H9 (cell line): ENCODE data around the gene KRR1. TPM values are rescaled to one million over a fixed set of nuclear protein-coding genes. Genes with fewer than 3 reads are reported as not detected.

ENCODE experiments used
- DNase-seq: peaks from one replicate; pipeline ENCODE4 v3.0.0-alpha.2; 2017
- H2AFZ ChIP-seq: one replicate; pipeline ENCODE4 v1.6.1; 2013; ENCODE audit warnings: mild to moderate bottlenecking, low read length, control low read depth, moderate library complexity
- H2AK5ac ChIP-seq: 2 replicates; pipeline ENCODE4 v1.6.1; 2013; ENCODE audit warnings: low read length, control low read depth, mixed read lengths; ENCODE audit not compliant: insufficient read length
- H2BK120ac ChIP-seq: one replicate; pipeline ENCODE4 v1.6.1; 2013; ENCODE audit warnings: low read depth, mild to moderate bottlenecking, low read length, control low read depth, inconsistent platforms; ENCODE audit not compliant: poor library complexity, severe bottlenecking
- H2BK12ac ChIP-seq: 2 replicates; pipeline ENCODE4 v1.6.1; 2013; ENCODE audit warnings: low read length, control low read depth, mixed read lengths, low read depth; ENCODE audit not compliant: insufficient read length
- H2BK15ac ChIP-seq: 2 replicates; pipeline ENCODE4 v1.6.1; 2013; ENCODE audit warnings: low read depth, low read length, control low read depth
- H2BK20ac ChIP-seq: one replicate; pipeline ENCODE4 v1.6.1; 2013; ENCODE audit warnings: low read depth, mild to moderate bottlenecking, low read length, control low read depth, inconsistent platforms; ENCODE audit not compliant: poor library complexity, severe bottlenecking
- H2BK5ac ChIP-seq: 2 replicates; pipeline ENCODE4 v1.6.1; 2013; ENCODE audit warnings: low read length, control low read depth, mixed read lengths; ENCODE audit not compliant: insufficient read length
- H3K14ac ChIP-seq: 2 replicates; pipeline ENCODE4 v1.6.1; 2013; ENCODE audit warnings: low read length, control low read depth; ENCODE audit not compliant: insufficient read depth
- H3K18ac ChIP-seq: 2 replicates; pipeline ENCODE4 v1.6.1; 2013; ENCODE audit warnings: low read depth, mild to moderate bottlenecking, mixed read lengths, low read length, control low read depth; ENCODE audit not compliant: insufficient read length
- H3K23ac ChIP-seq: 2 replicates; pipeline ENCODE4 v1.6.1; 2013; ENCODE audit warnings: low read length, control low read depth, mixed read lengths, low read depth; ENCODE audit not compliant: insufficient read length
- H3K23me2 ChIP-seq: 2 replicates; pipeline ENCODE4 v1.6.1; 2013; ENCODE audit warnings: low read depth, mild to moderate bottlenecking, mixed read lengths, low read length, control low read depth; ENCODE audit not compliant: insufficient read length, poor library complexity, severe bottlenecking
- H3K27ac ChIP-seq: 2 replicates; pipeline ENCODE4 v1.5.1; 2013; ENCODE audit warnings: low read length, control low read depth, mixed read lengths, low read depth; ENCODE audit not compliant: insufficient read length
- H3K27me3 ChIP-seq: 2 replicates; pipeline ENCODE4 v1.6.1; 2013; ENCODE audit warnings: low read length, control low read depth, inconsistent platforms; ENCODE audit not compliant: insufficient read depth
- H3K4ac ChIP-seq: 2 replicates; pipeline ENCODE4 v1.6.1; 2013; ENCODE audit warnings: low read depth, mild to moderate bottlenecking, control low read depth, inconsistent platforms, low read length, moderate library complexity
- H3K4me1 ChIP-seq: 2 replicates; pipeline ENCODE4 v1.6.1; 2013; ENCODE audit warnings: low read length, control low read depth, inconsistent platforms; ENCODE audit not compliant: insufficient read depth
- H3K4me2 ChIP-seq: 2 replicates; pipeline ENCODE4 v1.6.1; 2013; ENCODE audit warnings: low read length, control low read depth, mixed read lengths; ENCODE audit not compliant: insufficient read length, insufficient read depth
- H3K56ac ChIP-seq: 2 replicates; pipeline ENCODE4 v1.6.1; 2013; ENCODE audit warnings: low read depth, mild to moderate bottlenecking, mixed read lengths, low read length, control low read depth; ENCODE audit not compliant: insufficient read length
- H3K79me1 ChIP-seq: 2 replicates; pipeline ENCODE4 v1.6.1; 2013; ENCODE audit warnings: low read depth, mild to moderate bottlenecking, moderate library complexity, low read length, control low read depth, inconsistent platforms; ENCODE audit not compliant: insufficient read depth, poor library complexity, severe bottlenecking
- H3K79me2 ChIP-seq: 2 replicates; pipeline ENCODE4 v1.6.1; 2013; ENCODE audit warnings: low read length, control low read depth, inconsistent platforms; ENCODE audit not compliant: insufficient read depth
- H3K9ac ChIP-seq: 2 replicates; pipeline ENCODE4 v1.6.1; 2013; ENCODE audit warnings: low read length, control low read depth, mixed read lengths; ENCODE audit not compliant: insufficient read length; ENCODE audit errors: extremely low read depth
- H3K9me3 ChIP-seq: one replicate; pipeline ENCODE4 v1.6.1; 2013; ENCODE audit warnings: low read depth, low read length, inconsistent platforms; ENCODE audit not compliant: control insufficient read depth
- H3T11ph ChIP-seq: one replicate; pipeline ENCODE4 v1.6.1; 2013; ENCODE audit warnings: mild to moderate bottlenecking, low read length, control low read depth, inconsistent platforms
- H4K20me1 ChIP-seq: one replicate; pipeline ENCODE4 v1.6.1; 2013; ENCODE audit not compliant: control insufficient read depth, insufficient read length, insufficient read depth
- H4K5ac ChIP-seq: 2 replicates; pipeline ENCODE4 v1.6.1; 2013; ENCODE audit warnings: low read depth, mild to moderate bottlenecking, mixed read lengths, low read length, control low read depth; ENCODE audit not compliant: insufficient read length
- H4K8ac ChIP-seq: replicated peaks from 2 replicates; pipeline ENCODE4 v1.6.1; 2013; ENCODE audit warnings: low read length, control low read depth, mixed read lengths, low read depth; ENCODE audit not compliant: insufficient read length
- H4K91ac ChIP-seq: 2 replicates; pipeline ENCODE4 v1.6.1; 2013; ENCODE audit warnings: low read depth, mild to moderate bottlenecking, moderate library complexity, mixed read lengths, low read length, control low read depth; ENCODE audit not compliant: insufficient read length
- H3K27ac Mint-ChIP-seq, 3 experiments: 2 replicates in 2 of 3; 3 replicates in 1 of 3; pipeline ENCODE4 v1.8.0; 2020 to 2021; ENCODE audit warnings: mixed read lengths in 3 of 3, mild to moderate bottlenecking in 1 of 3, moderate library complexity in 1 of 3
- H3K27me3 Mint-ChIP-seq: 2 replicates; pipeline ENCODE4 v1.8.0; 2021; ENCODE audit warnings: low read depth, mild to moderate bottlenecking, moderate library complexity, mixed read lengths
- H3K36me3 Mint-ChIP-seq, 3 experiments: 2 replicates in 2 of 3; 3 replicates in 1 of 3; pipeline ENCODE4 v1.8.0; 2020 to 2021; ENCODE audit warnings: low read depth in 3 of 3, mixed read lengths in 3 of 3; ENCODE audit not compliant: insufficient read depth in 1 of 3
- H3K4me1 Mint-ChIP-seq, 2 experiments: 2 replicates each; pipeline ENCODE4 v1.8.0; 2020; ENCODE audit warnings: mixed read lengths in 2 of 2
- H3K4me3 Mint-ChIP-seq, 2 experiments: 2 replicates in 1 of 2; 3 replicates in 1 of 2; pipeline ENCODE4 v1.8.0; 2020 to 2021; ENCODE audit warnings: mild to moderate bottlenecking in 2 of 2, mixed read lengths in 2 of 2, moderate library complexity in 1 of 2
- H3K9me3 Mint-ChIP-seq, 2 experiments: 2 replicates in 1 of 2; 3 replicates in 1 of 2; pipeline ENCODE4 v1.8.0; 2020; ENCODE audit warnings: mild to moderate bottlenecking in 2 of 2, mixed read lengths in 2 of 2, moderate library complexity in 1 of 2
- WGBS: extraction: QIAGEN DNeasy Blood & Tissue Kit; methylation state at CpG from one replicate; pipeline ENCODE4 v1.1.7; 2013; ENCODE audit warnings: missing lambda C conversion rate, low lambda C conversion rate, mixed read lengths; ENCODE audit not compliant: insufficient read length; ENCODE audit errors: extremely low coverage; 5-methylcytosine and 5-hydroxymethylcytosine counted together
- total RNA-seq: library from RNA; stranded (reverse); gene quantifications from 2 replicates; pipeline ENCODE4 v1.2.1, GENCODE V29; 2021
- TF ChIP-seq, protein P1 (sequence below): fragments of 200-600 bp; sonication (generic); conservative IDR thresholded peaks from 3 replicates; pipeline ENCODE4 v1.8.0; 2021; ENCODE audit warnings: antibody characterized with exemption, mild to moderate bottlenecking

KRR1 gene
- total RNA-seq, 1 experiment from 2014 or later = 88.9 TPM

DNA sequence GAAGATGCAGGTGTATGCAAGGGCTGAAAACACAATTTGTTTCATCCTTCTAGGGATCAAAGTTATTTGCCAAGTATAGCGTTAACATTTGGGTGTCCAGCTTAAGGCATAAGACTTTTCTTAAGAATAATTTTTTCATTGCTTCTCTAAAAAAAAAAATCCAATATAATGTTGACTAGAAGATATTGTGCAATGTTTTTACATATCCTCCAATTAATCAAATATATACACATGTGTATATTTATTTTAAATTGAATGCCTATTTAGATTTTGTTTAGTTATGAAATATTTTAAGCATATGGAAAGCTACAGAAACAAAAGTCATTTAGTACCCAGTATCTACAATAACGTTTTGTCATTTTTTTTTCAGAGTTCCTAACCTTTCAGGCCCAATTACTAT is 28.5 kb upstream of the KRR1 start:
- Histone ChIP-seq H3K14ac (no peak overlapping the region), H3K27me3 (no peaks in the 10 kb centered on the region), H2BK20ac (no peak overlapping the region), H3K79me2 (no peaks in the 10 kb centered on the region), H3K9me3 (no peaks in the 10 kb centered on the region), H4K5ac (no peak overlapping the region), H3K56ac (no peak overlapping the region), H2BK120ac (no peak overlapping the region), H2AK5ac (no peak overlapping the region), H3K4ac (no peak overlapping the region), H2BK12ac (no peak overlapping the region), H2BK5ac (no peak overlapping the region), H2AFZ (no peak overlapping the region), H3K27ac (no peak overlapping the region), H3K4me2 (no peak overlapping the region), H4K91ac (no peak overlapping the region), H4K8ac (no peak overlapping the region), H3K4me1 (no peaks in the 10 kb centered on the region), H3K23ac (no peak overlapping the region), H3K79me1 (no peaks in the 10 kb centered on the region), H4K20me1 (no peaks in the 10 kb centered on the region), H3K23me2 (no peaks in the 10 kb centered on the region), H3T11ph (no peak overlapping the region), H3K9ac (no peak overlapping the region), H3K18ac (no peak overlapping the region), H2BK15ac (no peak overlapping the region)
- Mint-ChIP-seq H3K27ac (no peak overlapping the region), H3K4me1 (no peaks in the 10 kb centered on the region), H3K9me3 (no peaks in the 10 kb centered on the region; a peak in 1 of 5 replicates), H3K27me3 (no peaks in the 10 kb centered on the region), H3K36me3 (no peaks in the 10 kb centered on the region), H3K4me3 (no peak overlapping the region)
- WGBS = no CpG with 5 or more reads among the region's 2 CpGs
- DNase-seq = no peak
- TF ChIP-seq, protein P1, sequence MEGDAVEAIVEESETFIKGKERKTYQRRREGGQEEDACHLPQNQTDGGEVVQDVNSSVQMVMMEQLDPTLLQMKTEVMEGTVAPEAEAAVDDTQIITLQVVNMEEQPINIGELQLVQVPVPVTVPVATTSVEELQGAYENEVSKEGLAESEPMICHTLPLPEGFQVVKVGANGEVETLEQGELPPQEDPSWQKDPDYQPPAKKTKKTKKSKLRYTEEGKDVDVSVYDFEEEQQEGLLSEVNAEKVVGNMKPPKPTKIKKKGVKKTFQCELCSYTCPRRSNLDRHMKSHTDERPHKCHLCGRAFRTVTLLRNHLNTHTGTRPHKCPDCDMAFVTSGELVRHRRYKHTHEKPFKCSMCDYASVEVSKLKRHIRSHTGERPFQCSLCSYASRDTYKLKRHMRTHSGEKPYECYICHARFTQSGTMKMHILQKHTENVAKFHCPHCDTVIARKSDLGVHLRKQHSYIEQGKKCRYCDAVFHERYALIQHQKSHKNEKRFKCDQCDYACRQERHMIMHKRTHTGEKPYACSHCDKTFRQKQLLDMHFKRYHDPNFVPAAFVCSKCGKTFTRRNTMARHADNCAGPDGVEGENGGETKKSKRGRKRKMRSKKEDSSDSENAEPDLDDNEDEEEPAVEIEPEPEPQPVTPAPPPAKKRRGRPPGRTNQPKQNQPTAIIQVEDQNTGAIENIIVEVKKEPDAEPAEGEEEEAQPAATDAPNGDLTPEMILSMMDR = no peak
